Measurements from ENCODE around the gene MFSD11.

The MFSD11 gene

GRCh38 chr17:76713765-76714164 lies 24.2 kb upstream of the MFSD11 start:
- peaks cover 28% of the 10 kb centered on the region for H3K27me3 ChIP-seq
- peaks cover 52 to 57% of the 10 kb centered on the region in 2 experiments for H3K4me1 ChIP-seq (ENCODE audit: control insufficient read depth in 1 of 2, insufficient read depth in 1 of 2, low read depth in 1 of 2, low read length in 1 of 2)
- H3K9me3 ChIP-seq: no peaks in the 10 kb centered on the region
- TF ChIP-seq, protein P1, sequence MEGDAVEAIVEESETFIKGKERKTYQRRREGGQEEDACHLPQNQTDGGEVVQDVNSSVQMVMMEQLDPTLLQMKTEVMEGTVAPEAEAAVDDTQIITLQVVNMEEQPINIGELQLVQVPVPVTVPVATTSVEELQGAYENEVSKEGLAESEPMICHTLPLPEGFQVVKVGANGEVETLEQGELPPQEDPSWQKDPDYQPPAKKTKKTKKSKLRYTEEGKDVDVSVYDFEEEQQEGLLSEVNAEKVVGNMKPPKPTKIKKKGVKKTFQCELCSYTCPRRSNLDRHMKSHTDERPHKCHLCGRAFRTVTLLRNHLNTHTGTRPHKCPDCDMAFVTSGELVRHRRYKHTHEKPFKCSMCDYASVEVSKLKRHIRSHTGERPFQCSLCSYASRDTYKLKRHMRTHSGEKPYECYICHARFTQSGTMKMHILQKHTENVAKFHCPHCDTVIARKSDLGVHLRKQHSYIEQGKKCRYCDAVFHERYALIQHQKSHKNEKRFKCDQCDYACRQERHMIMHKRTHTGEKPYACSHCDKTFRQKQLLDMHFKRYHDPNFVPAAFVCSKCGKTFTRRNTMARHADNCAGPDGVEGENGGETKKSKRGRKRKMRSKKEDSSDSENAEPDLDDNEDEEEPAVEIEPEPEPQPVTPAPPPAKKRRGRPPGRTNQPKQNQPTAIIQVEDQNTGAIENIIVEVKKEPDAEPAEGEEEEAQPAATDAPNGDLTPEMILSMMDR (IDR thresholded peaks at IDR 0.05): no peak
- H3K27ac ChIP-seq: peak overlapping the region; percentile 94
- peaks cover 38% of the 10 kb centered on the region for H3K36me3 ChIP-seq
- no peak overlapping the region for H3K4me3 ChIP-seq (ENCODE audit: low read depth in 1 of 2, low read length in 1 of 2)

GRCh38 chr17:76714336-76714735 lies 23.6 kb upstream of the MFSD11 start:
- Histone ChIP-seq H3K36me3 (peaks cover 44% of the 10 kb centered on the region), H3K27ac (peak overlapping the region; percentile 94), H3K4me1 (ENCODE audit: control insufficient read depth in 1 of 2, insufficient read depth in 1 of 2, low read depth in 1 of 2, low read length in 1 of 2) (peaks cover 52 to 57% of the 10 kb centered on the region in 2 experiments), H3K9me3 (no peaks in the 10 kb centered on the region), H3K27me3 (peaks cover 22% of the 10 kb centered on the region), H3K4me3 (ENCODE audit: low read depth in 1 of 2, low read length in 1 of 2) (peak overlapping the region in 1 of 2 experiments; percentile 38)
- TF ChIP-seq, protein P1 (IDR thresholded peaks at IDR 0.05): no peak

DNA sequence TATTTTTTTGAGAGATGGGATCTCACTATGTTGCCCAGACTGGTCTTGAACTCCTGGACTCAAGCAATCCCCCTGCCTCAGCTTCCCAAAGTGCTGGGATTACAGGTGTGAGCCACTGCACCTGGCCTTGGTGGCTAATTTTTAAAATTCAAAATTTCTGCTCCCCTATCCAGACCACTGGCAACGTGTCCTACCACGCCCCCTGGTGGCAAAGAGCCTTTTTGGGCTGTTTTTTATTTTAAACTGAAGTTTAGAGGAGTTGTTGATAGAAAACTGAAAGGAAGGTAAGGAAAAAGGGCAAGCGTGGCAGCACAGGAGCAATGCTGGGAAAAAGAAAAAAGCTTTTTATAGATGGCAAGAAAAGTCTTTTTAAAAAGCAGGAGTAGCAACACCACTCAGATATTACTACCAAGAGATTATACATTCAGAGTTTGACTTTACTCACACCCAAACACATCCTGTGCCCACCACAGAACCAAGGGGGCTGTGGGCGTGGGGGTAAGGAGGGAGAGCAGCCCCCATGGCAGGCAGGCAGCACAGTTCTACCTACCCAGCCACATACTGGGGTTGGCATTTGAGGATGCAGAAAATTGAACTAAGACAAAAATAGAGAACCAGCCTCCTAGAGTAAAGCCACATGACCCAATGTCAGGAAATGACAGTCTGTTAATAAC lies 23.0 kb upstream of the MFSD11 start:
- H3K27ac ChIP-seq: peak overlapping the region; percentile 94
- H3K9me3 ChIP-seq: no peaks in the 10 kb centered on the region
- TF ChIP-seq, protein P1 (IDR thresholded peaks at IDR 0.05): peak; percentile 67
- peaks cover 50% of the 10 kb centered on the region for H3K36me3 ChIP-seq
- peaks cover 16% of the 10 kb centered on the region for H3K27me3 ChIP-seq
- H3K4me3 ChIP-seq (ENCODE audit: low read depth in 1 of 2, low read length in 1 of 2): peak overlapping the region; percentile 38 to 43
- H3K4me1 ChIP-seq (ENCODE audit: control insufficient read depth in 1 of 2, insufficient read depth in 1 of 2, low read depth in 1 of 2, low read length in 1 of 2): peaks cover 52 to 54% of the 10 kb centered on the region in 2 experiments

DNA sequence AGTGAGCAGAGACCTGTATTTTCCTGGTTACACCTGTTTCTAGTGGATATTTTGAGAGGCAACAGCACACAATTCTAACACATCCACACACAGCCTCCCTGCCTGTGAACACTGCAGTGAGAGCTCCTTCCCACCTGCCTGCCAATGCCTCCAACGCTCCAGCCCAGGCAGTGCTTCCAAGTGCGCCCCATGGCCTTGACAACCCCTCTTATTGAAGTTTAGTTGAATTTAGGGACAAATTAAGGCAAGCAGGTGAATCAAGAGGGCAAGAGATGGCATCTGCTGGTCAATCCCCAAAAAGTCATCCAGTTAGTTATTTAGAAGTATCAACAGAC lies 22.5 kb upstream of the MFSD11 start:
- Histone ChIP-seq H3K36me3 (peaks cover 55% of the 10 kb centered on the region), H3K27me3 (peaks cover 11% of the 10 kb centered on the region), H3K4me3 (ENCODE audit: low read depth in 1 of 2, low read length in 1 of 2) (peak overlapping the region; percentile 38 to 43), H3K27ac (peak overlapping the region; percentile 94), H3K9me3 (no peaks in the 10 kb centered on the region), H3K4me1 (ENCODE audit: control insufficient read depth in 1 of 2, insufficient read depth in 1 of 2, low read depth in 1 of 2, low read length in 1 of 2) (peaks cover 47 to 50% of the 10 kb centered on the region in 2 experiments)
- TF ChIP-seq, protein P1 (IDR thresholded peaks at IDR 0.05): no peak

- Histone ChIP-seq H3K27me3 (peaks cover 6% of the 10 kb centered on the region), H3K4me3 (ENCODE audit: low read depth in 1 of 2, low read length in 1 of 2) (peak overlapping the region; percentile 38 to 54), H3K4me1 (ENCODE audit: control insufficient read depth in 1 of 2, insufficient read depth in 1 of 2, low read depth in 1 of 2, low read length in 1 of 2) (peaks cover 43 to 46% of the 10 kb centered on the region in 2 experiments), H3K27ac (peak overlapping the region; percentile 94), H3K9me3 (no peaks in the 10 kb centered on the region), H3K36me3 (peaks cover 63% of the 10 kb centered on the region)
- TF ChIP-seq, protein P1 (IDR thresholded peaks at IDR 0.05): no peak
Measured at GRCh38 chr17:76716146-76716838, 21.6 kb upstream of the MFSD11 start.
